ENCODE measurements around the gene WNT10A.

The WNT10A gene

GRCh38 chr2:218887079-218887478 is 6.4 kb downstream of the WNT10A start (continued):
- TF ChIP-seq SALL2 (tag by site-specific recombination; IDR thresholded peaks at IDR 0.05; ENCODE audit: borderline replicate concordance) (no peak), BCL6B (tag by site-specific recombination; IDR thresholded peaks at IDR 0.05) (no peak), ZNF274 (IDR thresholded peaks at IDR 0.05; ENCODE audit: low read length) (no peak), ZNF274 (tag by site-specific recombination; IDR thresholded peaks at IDR 0.05; ENCODE audit: borderline replicate concordance) (no peak)
- TF ChIP-seq, protein P1, sequence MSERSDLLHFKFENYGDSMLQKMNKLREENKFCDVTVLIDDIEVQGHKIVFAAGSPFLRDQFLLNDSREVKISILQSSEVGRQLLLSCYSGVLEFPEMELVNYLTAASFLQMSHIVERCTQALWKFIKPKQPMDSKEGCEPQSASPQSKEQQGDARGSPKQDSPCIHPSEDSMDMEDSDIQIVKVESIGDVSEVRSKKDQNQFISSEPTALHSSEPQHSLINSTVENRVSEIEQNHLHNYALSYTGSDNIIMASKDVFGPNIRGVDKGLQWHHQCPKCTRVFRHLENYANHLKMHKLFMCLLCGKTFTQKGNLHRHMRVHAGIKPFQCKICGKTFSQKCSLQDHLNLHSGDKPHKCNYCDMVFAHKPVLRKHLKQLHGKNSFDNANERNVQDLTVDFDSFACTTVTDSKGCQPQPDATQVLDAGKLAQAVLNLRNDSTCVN (tag by site-specific recombination; optimal IDR thresholded peaks at IDR 0.05): no peak

DNA sequence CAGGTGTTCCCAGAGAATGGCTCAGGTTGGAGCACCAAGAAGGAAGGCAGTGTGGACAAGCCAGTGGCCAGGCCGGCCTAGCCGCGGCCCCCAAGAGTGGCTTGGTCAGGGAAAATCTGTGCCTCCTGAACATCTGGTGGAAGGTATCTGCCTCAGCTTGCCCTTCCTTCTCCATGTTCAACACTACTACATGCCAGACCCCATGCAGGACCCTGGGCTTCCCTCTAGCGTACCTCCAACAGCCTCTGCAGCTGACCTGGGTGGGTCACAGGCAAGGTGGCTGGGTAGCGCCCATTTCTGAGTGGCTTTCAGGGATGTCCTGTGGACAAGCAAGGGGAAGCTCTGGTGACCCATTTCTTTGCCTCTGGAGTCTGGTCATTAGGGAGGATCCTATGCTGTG is 7.7 kb downstream of the WNT10A start:
- no peaks in the 10 kb centered on the region for H3K36me3 ChIP-seq (ENCODE audit: control insufficient read depth in 2 of 2, insufficient read depth in 1 of 2, low read length in 2 of 2)

DNA sequence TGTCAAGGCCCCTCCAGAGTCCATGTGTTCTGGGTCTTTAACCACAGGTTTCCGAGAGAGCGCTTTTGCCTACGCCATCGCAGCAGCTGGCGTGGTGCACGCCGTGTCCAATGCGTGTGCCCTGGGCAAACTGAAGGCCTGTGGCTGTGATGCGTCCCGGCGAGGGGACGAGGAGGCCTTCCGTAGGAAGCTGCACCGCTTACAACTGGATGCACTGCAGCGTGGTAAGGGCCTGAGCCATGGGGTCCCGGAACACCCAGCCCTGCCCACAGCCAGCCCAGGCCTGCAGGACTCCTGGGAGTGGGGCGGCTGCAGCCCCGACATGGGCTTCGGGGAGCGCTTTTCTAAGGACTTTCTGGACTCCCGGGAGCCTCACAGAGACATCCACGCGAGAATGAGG is 9.3 kb downstream of the WNT10A start:
- Histone ChIP-seq H3K4me1 (ENCODE audit: control insufficient read depth, insufficient read depth, low read length) (no peaks in the 10 kb centered on the region), H3K36me3 (ENCODE audit: control insufficient read depth in 2 of 2, insufficient read depth in 1 of 2, low read length in 2 of 2) (no peaks in the 10 kb centered on the region), H3K9me3 (ENCODE audit: control insufficient read depth, insufficient read depth, low read depth, low read length) (no peaks in the 10 kb centered on the region), H3K4me3 (ENCODE audit: low read depth, low read length) (no peak overlapping the region), H3K27ac (ENCODE audit: extremely low read depth, low read depth, low read length) (no peak overlapping the region)
- ChIA-PET CTCF (interaction anchor here (5.7 kb wide), 1 partner anchor 12 kb away, joined by 47 read pairs; no protein-coding TSS in a partner anchor), POLR2A (interaction anchor here (0.5 kb wide), 1 partner anchor 33 kb away, joined by 5 read pairs; no protein-coding TSS in a partner anchor)
- TF ChIP-seq ZBTB7A (tag by site-specific recombination; IDR thresholded peaks at IDR 0.05; ENCODE audit: low read depth): no peak
- TF ChIP-seq KLF9 (tag by site-specific recombination; IDR thresholded peaks at IDR 0.05; ENCODE audit: low read depth): no peak
- TF ChIP-seq SALL2 (tag by site-specific recombination; IDR thresholded peaks at IDR 0.05; ENCODE audit: borderline replicate concordance): no peak
- no peak for TF ChIP-seq ZNF221 (tag by site-specific recombination; IDR thresholded peaks at IDR 0.05; ENCODE audit: borderline replicate concordance)
- no peak for TF ChIP-seq ZNF211 (tag by site-specific recombination; IDR thresholded peaks at IDR 0.05; ENCODE audit: low read depth)
- TF ChIP-seq ZNF26 (tag by site-specific recombination; IDR thresholded peaks at IDR 0.05): no peak
- no peak for TF ChIP-seq ZNF16 (tag by site-specific recombination; IDR thresholded peaks at IDR 0.05; ENCODE audit: low read depth)
- no peak for TF ChIP-seq ZNF223 (tag by site-specific recombination; IDR thresholded peaks at IDR 0.05)
- no peak for TF ChIP-seq ZNF341 (tag by site-specific recombination; IDR thresholded peaks at IDR 0.05; ENCODE audit: low read depth)
- TF ChIP-seq ZNF514 (tag by site-specific recombination; IDR thresholded peaks at IDR 0.05): no peak

More for the DNA sequence above, 7.7 kb downstream of the WNT10A start:
- H3K4me1 ChIP-seq (ENCODE audit: control insufficient read depth, insufficient read depth, low read length): peaks cover 3% of the 10 kb centered on the region
- ChIA-PET CTCF (interaction anchor here (1.2 to 17.7 kb wide), 5 partner anchors 11 to 41 kb away, joined by 4 to 552 read pairs (median 6); no protein-coding TSS in a partner anchor), POLR2A (no interaction called here)
- H3K9me3 ChIP-seq (ENCODE audit: control insufficient read depth, insufficient read depth, low read depth, low read length): no peaks in the 10 kb centered on the region
- TF ChIP-seq ZNF571 (tag by site-specific recombination; IDR thresholded peaks at IDR 0.05) (no peak), ZNF433 (tag by site-specific recombination; IDR thresholded peaks at IDR 0.05; ENCODE audit: low read depth) (no peak), ZNF768 (tag by site-specific recombination; IDR thresholded peaks at IDR 0.05) (no peak), ZNF549 (tag by site-specific recombination; IDR thresholded peaks at IDR 0.05) (no peak), ZNF335 (tag by site-specific recombination; conservative IDR thresholded peaks at IDR 0.05) (no peak), ZNF76 (tag by site-specific recombination; IDR thresholded peaks at IDR 0.05; ENCODE audit: borderline replicate concordance, low read depth) (no peak), ZFP3 (tag by site-specific recombination; IDR thresholded peaks at IDR 0.05; ENCODE audit: low read depth) (no peak), ZSCAN16 (tag by site-specific recombination; IDR thresholded peaks at IDR 0.05) (no peak), SP7 (tag by site-specific recombination; IDR thresholded peaks at IDR 0.05) (no peak), ZNF530 (tag by site-specific recombination; IDR thresholded peaks at IDR 0.05; ENCODE audit: low read depth) (no peak), ZBTB1 (tag by site-specific recombination; IDR thresholded peaks at IDR 0.05) (no peak), ZSCAN4 (tag by site-specific recombination; IDR thresholded peaks at IDR 0.05) (no peak), BCL11A (tag by site-specific recombination; IDR thresholded peaks at IDR 0.05; ENCODE audit: low read depth) (no peak), SP3 (tag by site-specific recombination; IDR thresholded peaks at IDR 0.05) (no peak), PRDM1 (tag by site-specific recombination; IDR thresholded peaks at IDR 0.05) (no peak), GLI2 (tag by site-specific recombination; IDR thresholded peaks at IDR 0.05; ENCODE audit: borderline replicate concordance, low read depth) (no peak), ZNF174 (tag by site-specific recombination; IDR thresholded peaks at IDR 0.05) (no peak)
- TF ChIP-seq, protein P2, sequence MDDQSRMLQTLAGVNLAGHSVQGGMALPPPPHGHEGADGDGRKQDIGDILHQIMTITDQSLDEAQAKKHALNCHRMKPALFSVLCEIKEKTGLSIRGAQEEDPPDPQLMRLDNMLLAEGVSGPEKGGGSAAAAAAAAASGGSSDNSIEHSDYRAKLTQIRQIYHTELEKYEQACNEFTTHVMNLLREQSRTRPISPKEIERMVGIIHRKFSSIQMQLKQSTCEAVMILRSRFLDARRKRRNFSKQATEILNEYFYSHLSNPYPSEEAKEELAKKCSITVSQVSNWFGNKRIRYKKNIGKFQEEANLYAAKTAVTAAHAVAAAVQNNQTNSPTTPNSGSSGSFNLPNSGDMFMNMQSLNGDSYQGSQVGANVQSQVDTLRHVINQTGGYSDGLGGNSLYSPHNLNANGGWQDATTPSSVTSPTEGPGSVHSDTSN (CRISPR knock-in tag; IDR thresholded peaks at IDR 0.05): no peak
- TF ChIP-seq, protein P3, sequence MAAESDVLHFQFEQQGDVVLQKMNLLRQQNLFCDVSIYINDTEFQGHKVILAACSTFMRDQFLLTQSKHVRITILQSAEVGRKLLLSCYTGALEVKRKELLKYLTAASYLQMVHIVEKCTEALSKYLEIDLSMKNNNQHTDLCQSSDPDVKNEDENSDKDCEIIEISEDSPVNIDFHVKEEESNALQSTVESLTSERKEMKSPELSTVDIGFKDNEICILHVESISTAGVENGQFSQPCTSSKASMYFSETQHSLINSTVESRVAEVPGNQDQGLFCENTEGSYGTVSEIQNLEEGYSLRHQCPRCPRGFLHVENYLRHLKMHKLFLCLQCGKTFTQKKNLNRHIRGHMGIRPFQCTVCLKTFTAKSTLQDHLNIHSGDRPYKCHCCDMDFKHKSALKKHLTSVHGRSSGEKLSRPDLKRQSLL (tag by site-specific recombination; IDR thresholded peaks at IDR 0.05): no peak
- H3K27ac ChIP-seq (ENCODE audit: extremely low read depth, low read depth, low read length): no peak overlapping the region
- no peak overlapping the region for H3K4me3 ChIP-seq (ENCODE audit: low read depth, low read length)
